Measurements from ENCODE around the gene RNU6-7. TPM values are rescaled to one million over a fixed set of nuclear protein-coding genes. Genes with fewer than 3 reads are reported as not detected.

The RNU6-7 gene
- not detected for total RNA-seq

DNA sequence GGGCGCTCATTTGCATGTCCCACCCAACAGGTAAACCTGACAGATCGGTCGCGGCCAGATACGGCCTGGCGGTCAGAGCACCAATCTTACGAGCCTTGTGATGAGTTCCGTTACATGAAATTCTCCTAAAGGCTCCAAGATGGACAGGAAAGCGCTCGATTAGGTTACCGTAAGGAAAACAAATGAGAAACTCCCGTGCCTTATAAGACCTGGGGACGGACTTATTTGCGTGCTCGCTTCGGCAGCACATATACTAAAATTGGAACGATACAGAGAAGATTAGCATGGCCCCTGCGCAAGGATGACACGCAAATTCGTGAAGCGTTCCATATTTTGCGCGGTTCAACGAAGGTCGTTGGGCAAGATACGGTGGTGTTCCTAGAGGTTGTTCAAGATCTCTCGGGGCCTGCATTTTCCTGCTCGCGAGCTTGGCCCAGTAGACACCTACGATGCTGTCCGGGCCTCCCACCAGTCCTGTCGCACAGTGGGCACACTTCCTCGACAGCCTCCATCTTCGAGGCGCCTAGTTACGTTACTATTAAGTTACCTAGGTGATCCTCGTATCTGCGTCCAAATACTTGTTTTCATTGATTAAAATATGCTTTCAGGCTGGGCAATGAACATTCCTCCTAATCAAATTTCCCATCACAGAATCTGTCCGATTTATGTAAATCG lies at the start of gene RNU6-7:
Gene RNU6-7 (plus strand): TSS at position 230 of the 675 bp plus-strand sequence.
- DNase-seq (ENCODE audit: low spot score): no peak

DNA sequence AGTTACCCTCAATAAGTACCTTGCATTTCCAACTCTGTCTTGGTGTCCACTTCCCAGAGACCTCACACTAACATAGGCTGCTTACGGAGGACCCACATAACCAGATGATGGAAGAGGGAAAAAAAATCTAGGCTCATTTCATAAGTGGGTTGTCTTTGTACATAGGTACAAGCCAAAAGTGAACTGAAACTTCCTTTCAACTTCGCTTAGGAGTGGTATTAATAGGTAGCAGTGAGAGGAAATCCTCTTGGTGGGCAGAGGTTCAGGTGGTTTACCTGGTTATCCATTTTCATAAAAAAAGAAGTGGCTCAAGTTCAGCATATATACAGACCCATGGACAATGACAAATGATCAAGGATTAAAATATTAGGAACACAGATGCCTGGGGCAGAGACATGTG lies 35.8 kb upstream of the RNU6-7 start:
- no peak for DNase-seq (ENCODE audit: low spot score)

DNA sequence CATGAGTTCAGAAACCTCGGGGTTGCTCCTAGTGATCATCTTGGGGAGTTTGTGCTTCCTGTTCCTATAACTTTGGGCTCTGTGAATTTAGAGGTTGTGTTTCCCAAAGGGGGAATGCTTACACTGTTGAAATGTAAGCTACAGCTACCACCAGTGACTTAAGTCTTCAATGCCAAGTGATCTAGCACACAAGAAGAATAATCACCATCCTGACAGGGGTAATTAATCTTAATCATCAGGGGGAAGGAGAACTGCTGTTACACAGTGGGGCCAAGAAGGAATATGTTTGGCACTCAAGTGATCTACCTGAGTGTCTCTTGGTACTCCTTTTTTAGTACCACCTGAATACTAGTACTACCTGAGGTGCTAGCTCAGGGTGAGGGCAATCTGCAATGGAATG lies 34.9 kb upstream of the RNU6-7 start:
- no peak for DNase-seq (ENCODE audit: low spot score)

DNA sequence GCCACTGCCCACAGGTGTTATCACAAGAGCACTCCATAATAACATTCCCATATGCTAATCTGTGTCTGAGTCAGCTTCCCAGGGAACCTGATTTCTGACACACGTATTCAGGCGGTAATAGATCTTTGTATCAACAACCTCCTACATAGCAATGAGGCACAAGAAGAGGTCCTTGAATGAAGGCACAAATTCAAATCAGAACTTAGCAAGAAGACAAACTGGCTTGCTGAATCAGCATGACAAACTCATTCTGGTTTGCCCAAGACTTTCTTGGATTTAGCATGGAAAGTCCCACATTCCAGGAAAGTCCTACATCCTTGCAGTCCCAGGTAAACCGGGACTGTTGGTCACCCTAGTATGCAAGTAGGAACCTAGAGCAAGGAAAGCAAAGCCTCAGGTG lies 33.9 kb upstream of the RNU6-7 start:
- DNase-seq (ENCODE audit: low spot score): no peak

DNA sequence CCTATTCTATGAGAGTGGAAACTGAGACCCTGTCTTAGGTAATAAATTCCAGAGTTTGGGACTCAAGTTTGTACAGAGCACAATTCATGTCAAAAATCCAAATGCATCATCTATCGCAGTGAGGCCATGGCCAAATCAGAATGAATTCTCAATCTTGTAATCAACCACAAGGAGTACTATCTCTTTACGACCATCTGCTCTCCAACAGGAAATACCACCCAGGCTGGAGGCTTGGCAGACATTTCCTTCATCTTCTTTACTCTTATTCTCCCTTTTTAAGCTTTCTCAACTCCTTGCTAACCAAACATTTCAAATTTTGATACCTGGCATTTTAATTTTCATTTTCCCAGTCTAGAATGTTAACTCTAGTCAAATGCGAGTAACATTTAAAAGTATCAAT lies 32.7 kb upstream of the RNU6-7 start:
- DNase-seq (ENCODE audit: low spot score): no peak

DNA sequence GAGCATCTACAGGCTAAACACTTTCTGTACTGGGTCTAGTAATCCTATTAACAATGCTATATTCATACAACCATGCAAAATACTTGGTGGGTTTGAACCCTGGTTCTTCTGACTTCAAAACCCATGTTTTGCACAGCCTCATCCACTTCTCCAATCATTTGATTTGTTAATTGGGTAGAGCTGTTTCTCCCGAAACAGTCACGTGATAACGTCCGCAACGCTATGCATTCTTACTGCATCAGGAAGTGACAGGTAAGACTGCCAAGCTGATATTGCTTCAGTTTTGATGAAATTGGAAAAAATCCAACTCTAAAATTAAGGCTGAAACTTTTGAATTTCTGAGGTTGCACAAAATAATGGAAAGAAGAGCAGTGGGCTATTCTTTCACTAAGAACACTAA lies 30.4 kb upstream of the RNU6-7 start:
- DNase-seq (ENCODE audit: low spot score): no peak

DNA sequence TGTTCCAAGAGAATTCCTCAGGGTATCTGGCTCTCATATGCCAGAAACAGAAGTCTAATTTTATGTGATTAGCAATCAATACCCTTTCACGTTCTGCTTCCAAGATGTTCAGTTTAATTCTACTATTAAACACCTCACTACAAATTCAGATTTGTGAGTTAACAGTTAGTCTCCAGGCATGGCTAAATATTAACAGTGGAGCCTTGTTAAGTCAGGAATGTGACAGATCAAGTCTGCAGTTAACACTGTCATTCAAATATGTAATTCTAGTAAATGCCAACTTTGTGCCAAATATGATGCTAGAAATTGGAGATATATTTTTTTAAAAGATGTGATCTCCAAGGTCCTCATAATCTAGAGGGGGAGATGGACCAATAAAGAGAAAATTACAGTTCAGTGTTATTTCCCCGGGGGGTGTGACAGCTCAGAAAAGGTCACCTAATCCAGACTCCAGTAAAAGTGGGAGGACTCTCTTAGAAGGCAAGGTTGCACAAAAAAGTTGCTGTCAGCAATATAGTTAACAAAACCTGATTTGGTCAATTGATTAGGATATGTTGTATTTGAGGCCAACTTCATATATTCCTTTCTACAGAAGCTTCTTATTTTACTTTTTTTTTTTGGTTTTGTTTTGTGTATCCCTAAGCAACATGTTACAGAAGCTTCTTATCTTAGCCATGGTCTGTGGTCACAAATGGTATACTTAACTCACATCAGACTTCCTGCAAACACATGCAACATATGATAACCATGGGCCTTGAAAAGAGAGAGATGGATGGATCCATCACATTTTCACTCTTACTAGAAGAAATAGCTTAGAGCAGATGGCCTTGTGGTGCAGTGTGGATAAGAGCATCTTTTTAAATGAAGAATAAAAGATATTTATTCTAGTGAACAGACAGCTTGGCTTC lies 18.4 kb upstream of the RNU6-7 start:
- DNase-seq (ENCODE audit: low spot score): no peak

DNA sequence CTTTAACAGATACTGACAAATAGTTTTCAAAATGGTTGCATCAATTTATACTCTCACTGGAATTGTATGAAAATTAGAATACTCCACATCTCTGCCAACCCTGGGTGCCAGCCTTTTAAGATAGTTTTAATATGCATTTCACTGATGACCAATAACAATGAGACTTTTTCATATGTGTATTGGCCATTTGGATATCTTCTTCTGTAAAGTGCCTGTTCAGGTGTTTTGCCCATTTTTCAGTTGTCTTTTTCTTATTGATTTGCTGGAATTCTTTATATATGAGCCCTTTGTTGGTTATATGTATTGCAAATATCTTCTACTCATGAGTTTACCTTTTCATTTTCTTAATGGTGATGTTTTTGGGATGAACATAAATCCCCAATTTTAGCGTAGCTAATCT lies 16.7 kb upstream of the RNU6-7 start:
- no peak for DNase-seq (ENCODE audit: low spot score)

DNA sequence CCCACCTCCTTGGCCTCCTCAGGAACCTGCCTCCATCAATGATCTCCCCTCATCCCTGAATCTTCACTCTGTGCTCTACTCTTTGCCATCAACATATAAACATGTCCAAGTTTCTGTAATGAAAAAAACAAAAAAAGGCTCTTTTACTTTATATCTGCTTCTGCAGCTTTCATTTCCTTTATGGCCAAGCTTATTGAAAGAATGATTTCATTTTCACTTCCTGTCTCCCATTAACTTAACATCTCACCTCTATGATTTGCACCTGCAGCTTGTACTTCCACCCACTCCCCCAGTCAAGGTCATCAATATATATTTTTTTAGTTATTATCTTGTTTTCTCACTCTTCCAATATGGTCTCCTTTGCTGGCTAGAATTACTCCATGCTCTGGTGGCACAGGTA lies 15.6 kb upstream of the RNU6-7 start:
- DNase-seq (ENCODE audit: low spot score): no peak

DNA sequence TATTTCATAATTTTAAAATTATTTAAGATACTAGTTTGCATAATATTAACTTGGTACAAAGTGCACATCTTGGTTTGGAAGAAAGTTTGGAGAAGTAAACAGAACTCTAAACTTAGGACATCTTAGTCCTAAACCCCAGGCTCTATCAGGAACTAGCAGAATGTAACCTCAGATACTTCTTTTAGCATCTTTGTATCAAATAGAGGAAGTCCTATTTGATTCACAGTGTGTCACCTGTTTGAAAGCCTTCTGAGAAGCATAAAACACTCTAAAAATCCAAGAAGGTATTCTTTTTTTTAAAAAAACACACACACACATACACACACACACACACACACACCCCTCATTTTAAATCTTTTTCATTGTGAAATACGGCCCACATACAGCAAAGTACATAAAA lies 12.0 kb upstream of the RNU6-7 start:
- no peak for DNase-seq (ENCODE audit: low spot score)

DNA sequence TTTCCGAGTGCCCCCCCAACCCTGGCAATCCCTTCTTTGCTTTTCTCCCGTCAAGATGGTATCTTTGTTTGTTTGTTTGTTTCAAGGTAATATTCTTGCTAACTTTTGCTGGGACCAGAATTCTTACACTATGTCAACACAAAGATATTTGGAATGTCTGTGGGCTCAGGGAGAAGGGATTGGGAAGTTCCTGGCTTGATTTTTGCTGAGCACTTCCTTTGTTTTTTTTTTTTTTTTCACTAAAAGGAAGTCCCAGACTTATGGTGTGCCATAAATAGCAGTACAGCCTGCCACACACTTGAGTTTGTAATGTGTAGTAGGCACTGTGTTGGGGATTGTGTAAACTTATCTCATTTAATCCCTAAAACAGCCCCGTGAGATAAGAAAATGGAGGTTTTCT lies 11.2 kb upstream of the RNU6-7 start:
- no peak for DNase-seq (ENCODE audit: low spot score)

DNA sequence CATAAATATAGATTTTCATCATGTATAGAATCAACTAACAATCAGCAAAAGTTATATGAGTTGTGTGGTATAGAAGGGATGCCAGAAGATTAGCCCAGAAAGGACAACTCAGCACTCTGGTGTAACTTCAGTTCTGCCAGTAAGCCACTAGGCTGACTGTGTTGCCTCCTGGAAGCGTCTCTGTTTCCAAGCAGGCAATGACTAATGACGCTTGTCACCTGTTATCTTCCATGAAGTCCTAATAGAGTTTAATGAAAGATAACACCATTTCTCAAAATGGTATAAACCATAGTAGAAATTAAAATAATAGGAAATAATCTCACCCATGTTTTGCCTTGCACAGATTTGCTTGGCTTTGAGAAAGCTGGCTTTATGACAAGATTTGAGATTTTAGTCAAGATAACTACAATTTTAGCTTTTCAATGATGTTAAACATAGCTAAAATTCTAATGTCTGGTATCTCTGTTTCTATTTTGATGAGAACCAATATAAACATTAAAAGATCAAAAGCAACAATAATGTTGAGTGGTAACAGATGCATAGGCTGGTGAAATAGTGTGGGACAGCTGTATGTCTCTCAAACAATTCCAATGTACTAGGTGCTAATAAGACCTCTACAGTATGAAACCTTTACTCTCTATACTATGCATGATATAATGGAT lies 9.0 kb upstream of the RNU6-7 start:
- DNase-seq (ENCODE audit: low spot score): no peak

DNA sequence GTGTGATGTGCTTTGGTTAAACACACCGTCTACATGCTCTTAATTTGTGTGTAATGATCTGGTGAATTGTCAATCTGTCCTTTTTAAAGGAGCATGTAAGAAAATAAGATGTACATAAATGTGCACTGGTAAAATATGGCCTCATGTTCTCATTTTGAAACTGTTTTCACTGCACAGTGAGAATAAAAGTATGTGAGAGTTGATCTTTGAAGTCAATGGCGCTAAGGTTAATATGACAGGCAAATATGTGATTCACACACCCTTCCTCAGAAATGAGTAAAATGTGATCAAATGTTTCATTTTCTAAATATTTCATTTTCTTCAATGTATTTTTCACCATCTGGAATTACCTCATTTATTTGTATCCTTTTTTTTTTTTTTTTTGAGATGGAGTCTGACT lies 8.3 kb upstream of the RNU6-7 start:
- no peak for DNase-seq (ENCODE audit: low spot score)

DNA sequence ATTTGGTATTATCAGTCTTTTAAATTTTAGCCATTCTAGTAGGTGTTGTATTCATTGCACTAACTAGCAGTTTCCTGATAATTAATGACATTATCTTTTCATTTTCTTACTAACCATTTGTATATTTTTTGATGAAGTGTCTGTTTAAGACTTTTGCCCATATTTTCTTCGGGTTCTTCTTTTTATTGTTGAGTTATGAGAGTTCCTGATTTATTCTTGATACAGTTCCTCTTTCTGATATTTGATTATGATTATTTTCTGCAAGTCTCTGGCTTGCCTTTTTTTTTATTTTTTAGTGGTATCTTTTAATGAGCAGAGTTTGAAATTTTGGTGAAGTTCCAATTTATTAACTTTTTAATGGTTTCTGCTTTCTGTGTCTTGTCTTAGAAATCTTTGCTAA lies 6.2 kb upstream of the RNU6-7 start:
- no peak for DNase-seq (ENCODE audit: low spot score)

DNA sequence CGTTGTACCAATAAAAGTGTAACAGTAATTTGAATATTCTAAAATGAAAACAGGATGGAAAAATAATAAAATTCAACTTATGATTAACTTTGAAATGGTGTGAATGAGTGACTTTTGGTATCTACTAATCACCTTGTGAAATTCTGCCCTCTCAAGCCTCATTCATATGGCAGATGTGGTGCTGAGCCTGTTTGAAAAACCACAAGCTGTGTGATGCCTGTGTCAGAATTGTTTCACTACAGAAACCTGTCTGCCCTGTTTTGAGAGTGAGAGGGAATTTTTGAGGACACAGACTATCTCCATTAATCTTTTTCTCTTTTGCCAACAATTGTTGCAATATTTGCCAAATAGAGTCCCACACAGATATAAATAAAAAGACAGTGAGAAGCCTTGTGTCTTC lies 3.9 kb upstream of the RNU6-7 start:
- DNase-seq (ENCODE audit: low spot score): no peak

DNA sequence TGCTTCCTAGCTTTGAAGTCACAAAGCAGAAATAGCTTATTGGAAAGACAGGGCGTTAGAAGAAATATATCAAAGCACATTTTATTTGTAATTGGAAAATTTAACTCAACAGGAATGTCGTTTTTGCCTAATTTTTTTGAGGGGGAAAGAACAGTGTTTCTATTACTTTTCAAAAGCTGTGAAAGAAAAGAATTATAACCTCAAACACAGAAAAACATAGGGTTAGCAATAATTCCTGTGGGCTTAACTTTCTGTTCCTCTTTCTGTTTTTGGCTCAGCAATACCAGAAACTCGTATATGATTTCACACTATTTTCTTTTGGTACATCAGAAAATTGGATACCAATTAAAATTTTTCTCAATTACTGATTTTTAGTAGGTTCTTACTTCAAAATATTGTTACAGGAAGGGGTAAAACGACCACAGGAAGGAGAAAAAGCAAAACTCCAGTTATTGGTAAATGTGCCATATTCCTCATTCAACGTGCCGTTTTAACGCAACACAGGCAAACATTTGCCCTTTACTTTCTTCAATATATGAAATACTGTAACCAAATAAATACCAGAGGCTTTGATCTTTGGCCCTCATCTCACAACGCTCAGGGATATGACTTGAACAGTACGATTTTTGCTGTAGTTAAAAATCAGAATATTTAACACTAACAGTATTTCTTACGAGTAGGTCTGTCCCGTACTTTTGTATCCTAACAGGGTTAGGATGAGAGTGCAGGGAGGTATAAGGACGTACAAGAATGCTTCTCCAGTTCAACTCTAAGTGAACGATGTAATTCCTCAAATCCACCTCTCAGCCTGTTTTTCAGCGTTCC lies 1.3 kb upstream of the RNU6-7 start:
- DNase-seq (ENCODE audit: low spot score): no peak

DNA sequence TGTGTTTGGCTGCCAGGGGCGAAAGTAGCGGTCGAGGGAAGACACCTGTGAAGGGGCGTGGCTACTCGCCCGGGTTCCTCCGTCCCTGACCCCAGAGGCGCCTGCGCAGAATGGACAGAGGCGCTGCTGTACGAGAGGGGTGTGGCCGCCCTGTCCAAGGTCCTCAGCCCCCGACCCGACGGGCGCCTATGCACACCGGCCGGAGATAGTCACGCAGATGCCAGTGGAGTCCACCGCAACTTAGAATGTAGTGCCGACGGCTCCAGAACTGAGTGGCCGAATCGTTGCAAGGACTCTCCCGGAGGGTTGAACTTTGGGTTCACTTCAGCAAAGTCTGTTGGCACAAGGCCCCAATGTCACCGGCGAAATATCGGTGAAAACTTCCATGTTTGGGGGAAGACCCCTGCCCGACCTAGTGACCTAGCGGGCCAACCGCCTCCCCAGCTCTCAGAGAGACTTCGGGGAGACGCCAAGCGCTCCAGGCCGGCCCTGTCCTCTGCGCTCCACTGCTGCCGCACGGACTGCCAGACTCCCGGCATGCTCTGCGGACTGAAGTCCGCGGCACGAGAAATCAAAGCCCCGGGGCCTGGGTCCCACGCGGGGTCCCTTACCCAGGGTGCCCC lies 541 bp upstream of the RNU6-7 start:
- DNase-seq (ENCODE audit: low spot score): peak; percentile 78

DNA sequence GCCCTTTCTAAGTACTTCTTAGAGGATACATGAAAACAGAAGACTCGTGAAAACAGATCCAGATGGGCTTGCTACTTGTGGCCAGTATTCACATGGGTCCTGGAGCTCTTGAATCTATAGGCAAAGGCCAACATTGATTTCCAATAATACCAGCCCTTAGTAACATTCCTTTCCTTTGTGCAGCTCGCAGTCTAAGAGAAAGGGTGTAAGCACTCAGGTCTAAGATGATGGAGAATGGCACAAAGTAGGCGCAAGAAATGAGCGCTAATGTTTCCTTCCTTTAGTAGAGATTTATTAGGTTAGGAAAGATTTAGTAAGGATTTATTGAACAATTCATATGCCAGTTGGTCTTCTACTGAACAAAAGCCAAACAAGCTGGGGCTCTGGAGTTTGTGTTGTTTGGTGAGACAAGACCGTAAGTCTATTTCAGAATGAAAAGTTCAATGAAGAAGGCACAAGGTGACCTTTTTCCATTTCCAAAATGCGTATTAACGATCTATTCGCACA lies 699 bp downstream of the RNU6-7 start:
- no peak for DNase-seq (ENCODE audit: low spot score)

DNA sequence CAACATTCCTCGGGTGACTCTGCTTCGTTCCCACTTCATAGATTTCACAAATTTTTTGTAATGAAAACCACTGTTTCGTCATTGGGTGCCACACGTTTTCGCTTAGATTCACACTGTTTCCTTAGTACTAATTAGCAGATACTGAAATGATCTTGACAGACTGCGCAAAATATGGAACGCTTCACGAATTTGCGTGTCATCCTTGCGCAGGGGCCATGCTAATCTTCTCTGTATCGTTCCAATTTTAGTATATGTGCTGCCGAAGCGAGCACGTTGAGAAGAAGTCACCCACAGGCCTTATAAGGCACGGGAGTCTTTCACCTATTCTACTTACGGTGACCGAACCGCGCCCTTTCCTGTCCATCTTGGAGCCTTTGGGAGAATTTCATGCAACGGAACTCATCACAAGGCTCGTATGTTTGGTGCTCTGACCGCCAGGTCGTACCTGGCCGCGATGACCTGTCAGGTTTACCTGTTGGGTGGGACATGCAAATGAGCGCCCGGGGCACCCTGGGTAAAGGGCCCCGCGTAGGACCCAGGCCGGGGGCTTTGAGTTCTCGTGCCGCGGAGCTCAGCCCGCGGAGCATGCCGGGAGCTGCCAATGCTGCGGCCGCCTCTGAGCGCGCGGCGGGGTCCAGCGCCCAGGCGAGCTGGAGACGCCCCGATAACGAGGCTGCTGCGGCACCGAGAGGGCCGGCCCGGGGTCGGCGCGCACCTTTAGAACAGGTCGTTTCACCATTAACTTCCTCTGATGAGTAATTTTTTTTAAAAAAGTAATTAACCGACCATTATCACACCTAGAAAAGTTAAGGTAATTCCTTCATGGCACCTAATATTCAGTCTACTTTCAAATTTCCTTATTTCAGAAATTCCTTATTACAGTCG lies 1.4 kb downstream of the RNU6-7 start, which contains the start of gene RNU6-8:
Gene RNU6-8 (minus strand): TSS at position 272 of the 885 bp plus-strand sequence.
- peak; percentile 85 for DNase-seq (ENCODE audit: low spot score)

DNA sequence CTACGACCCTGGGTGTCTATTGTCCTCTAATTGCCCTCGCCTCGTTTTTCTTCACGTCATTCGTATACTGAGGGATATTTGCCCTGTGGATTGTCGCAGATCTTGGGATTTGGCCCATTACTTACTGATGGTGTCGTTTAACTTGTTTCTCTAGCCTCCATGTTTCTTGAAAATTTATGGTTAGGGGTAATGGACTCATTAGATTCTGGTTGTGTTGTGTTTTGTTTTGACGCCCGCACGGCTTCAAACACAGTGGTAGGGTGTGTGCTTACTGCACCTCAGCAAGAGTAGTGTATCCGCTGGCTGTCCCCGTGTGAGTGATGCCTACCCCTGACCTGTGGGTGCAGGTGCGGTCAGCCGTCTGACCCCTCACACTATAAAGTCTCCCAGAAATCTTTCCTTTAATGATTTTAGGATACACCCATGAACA lies 2.1 kb downstream of the RNU6-7 start:
- no peak for DNase-seq (ENCODE audit: low spot score)
